Nephron progenitor cell (in vitro differentiated cells): ENCODE results near the gene XPO4.

Experiments used
- DNase-seq: peaks from one replicate; pipeline ENCODE4 v3.0.0; 2021
- H3K27ac Mint-ChIP-seq: 2 replicates; pipeline ENCODE4 v1.8.0; 2021; ENCODE audit warnings: mild to moderate bottlenecking, moderate library complexity, mixed read lengths
- H3K27me3 Mint-ChIP-seq: 2 replicates; pipeline ENCODE4 v1.8.0; 2021; ENCODE audit warnings: mild to moderate bottlenecking, low read depth, mixed read lengths; ENCODE audit not compliant: poor library complexity
- H3K36me3 Mint-ChIP-seq: 2 replicates; pipeline ENCODE4 v1.8.0; 2021; ENCODE audit warnings: low read depth, mixed read lengths
- H3K4me1 Mint-ChIP-seq: 2 replicates; pipeline ENCODE4 v1.8.0; 2021; ENCODE audit warnings: mixed read lengths
- H3K4me3 Mint-ChIP-seq: 2 replicates; pipeline ENCODE4 v1.8.0; 2021; ENCODE audit warnings: mild to moderate bottlenecking, moderate library complexity, mixed read lengths
- H3K9me3 Mint-ChIP-seq: 2 replicates; pipeline ENCODE4 v1.8.0; 2021; ENCODE audit warnings: mild to moderate bottlenecking, moderate library complexity, mixed read lengths
- TF ChIP-seq, protein P1 (sequence below): fragments of 200-600 bp; sonication (generic); IDR thresholded peaks from 2 replicates; pipeline ENCODE4 v1.5.0; 2021; ENCODE audit warnings: antibody characterized with exemption

XPO4 gene

DNA sequence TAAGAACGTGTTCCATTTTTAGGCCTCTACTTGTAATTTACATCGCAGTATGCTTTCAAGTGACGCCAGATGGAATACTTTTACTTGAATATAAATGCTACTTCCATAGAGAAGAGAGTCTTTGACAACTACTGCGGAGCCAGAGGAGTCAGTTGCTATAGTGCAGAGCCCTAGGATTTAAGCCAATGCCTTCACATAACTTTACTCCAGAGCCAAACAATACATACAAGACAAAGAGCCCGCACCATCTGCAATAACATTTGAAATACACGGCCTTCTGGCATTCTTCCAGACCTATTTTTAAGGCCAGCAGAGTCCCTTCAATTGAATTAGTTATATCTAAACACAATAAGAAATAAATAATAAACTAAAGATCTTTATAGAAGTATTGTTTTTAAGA, 59.4 kb downstream of the XPO4 start:
- TF ChIP-seq, protein P1, sequence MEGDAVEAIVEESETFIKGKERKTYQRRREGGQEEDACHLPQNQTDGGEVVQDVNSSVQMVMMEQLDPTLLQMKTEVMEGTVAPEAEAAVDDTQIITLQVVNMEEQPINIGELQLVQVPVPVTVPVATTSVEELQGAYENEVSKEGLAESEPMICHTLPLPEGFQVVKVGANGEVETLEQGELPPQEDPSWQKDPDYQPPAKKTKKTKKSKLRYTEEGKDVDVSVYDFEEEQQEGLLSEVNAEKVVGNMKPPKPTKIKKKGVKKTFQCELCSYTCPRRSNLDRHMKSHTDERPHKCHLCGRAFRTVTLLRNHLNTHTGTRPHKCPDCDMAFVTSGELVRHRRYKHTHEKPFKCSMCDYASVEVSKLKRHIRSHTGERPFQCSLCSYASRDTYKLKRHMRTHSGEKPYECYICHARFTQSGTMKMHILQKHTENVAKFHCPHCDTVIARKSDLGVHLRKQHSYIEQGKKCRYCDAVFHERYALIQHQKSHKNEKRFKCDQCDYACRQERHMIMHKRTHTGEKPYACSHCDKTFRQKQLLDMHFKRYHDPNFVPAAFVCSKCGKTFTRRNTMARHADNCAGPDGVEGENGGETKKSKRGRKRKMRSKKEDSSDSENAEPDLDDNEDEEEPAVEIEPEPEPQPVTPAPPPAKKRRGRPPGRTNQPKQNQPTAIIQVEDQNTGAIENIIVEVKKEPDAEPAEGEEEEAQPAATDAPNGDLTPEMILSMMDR = no peak
- no peaks in the 10 kb centered on the region for H3K9me3 Mint-ChIP-seq
- H3K27ac Mint-ChIP-seq = no peak overlapping the region
- H3K4me1 Mint-ChIP-seq = no peaks in the 10 kb centered on the region
- no peak overlapping the region for H3K4me3 Mint-ChIP-seq
- H3K36me3 Mint-ChIP-seq = peaks cover 28% of the 10 kb centered on the region
- no peak for DNase-seq
- no peaks in the 10 kb centered on the region for H3K27me3 Mint-ChIP-seq

DNA sequence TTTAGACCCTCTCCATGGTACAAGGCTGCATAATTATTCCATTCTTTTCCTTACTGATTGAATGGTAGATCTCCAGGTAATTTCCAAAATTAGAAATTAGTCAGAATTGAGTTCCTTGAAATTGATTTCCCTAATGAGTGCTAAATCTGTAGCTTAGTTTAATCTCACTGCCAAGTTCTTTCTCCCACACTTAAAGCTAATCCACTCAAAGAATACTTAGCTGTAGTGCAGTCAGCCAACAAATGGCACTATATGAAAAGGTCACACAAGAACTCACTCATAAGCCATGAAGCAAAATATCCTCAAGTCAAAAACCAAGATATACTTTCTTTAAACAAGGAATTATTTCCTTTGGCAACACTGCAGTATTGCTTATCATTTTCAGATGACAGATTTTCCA, 62.0 kb downstream of the XPO4 start:
- Mint-ChIP-seq H3K27ac (no peak overlapping the region), H3K27me3 (no peaks in the 10 kb centered on the region), H3K4me1 (no peaks in the 10 kb centered on the region), H3K36me3 (peaks cover 48% of the 10 kb centered on the region), H3K4me3 (no peak overlapping the region), H3K9me3 (no peaks in the 10 kb centered on the region)
- DNase-seq = no peak
- TF ChIP-seq, protein P1 = no peak

DNA sequence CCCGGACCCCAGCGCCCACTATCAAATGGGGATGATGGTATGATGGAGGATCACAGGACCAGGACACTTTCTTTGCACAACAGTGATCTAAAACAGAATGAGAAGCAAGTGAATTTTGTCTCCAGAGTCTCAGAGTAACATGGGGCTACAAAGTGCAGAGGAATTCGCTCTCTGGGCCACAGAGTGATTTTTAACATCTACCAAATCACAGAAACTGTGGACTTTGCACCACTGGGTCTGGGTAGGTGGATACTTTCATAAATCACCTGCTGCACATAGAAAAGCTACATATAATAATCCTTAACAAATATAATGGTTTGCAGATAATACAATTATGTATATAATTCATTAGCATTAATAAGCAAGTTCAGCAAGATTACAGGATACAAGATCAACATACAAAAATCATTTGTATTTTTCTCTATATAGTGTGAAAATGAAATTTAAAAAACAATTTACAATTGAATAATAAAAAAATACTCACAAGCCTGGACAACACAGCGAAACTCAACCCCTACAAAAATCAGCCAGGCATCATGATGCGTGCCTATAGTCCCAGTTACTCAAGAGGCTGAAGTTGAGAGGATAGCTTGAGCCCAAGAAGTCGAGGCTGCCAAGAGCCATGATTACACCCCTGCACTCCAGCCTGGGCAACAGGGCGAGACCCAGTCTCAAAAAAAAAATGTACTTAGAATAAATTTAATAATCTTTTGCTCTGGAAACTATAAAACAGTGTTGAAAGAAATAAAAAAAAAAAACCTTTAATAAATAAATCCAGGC, 68.5 kb downstream of the XPO4 start:
- no peak overlapping the region for H3K27ac Mint-ChIP-seq
- H3K4me1 Mint-ChIP-seq = no peaks in the 10 kb centered on the region
- H3K9me3 Mint-ChIP-seq = no peaks in the 10 kb centered on the region
- peaks cover 33% of the 10 kb centered on the region for H3K36me3 Mint-ChIP-seq
- DNase-seq = no peak
- no peaks in the 10 kb centered on the region for H3K27me3 Mint-ChIP-seq
- H3K4me3 Mint-ChIP-seq = no peak overlapping the region
- TF ChIP-seq, protein P1 = no peak

DNA sequence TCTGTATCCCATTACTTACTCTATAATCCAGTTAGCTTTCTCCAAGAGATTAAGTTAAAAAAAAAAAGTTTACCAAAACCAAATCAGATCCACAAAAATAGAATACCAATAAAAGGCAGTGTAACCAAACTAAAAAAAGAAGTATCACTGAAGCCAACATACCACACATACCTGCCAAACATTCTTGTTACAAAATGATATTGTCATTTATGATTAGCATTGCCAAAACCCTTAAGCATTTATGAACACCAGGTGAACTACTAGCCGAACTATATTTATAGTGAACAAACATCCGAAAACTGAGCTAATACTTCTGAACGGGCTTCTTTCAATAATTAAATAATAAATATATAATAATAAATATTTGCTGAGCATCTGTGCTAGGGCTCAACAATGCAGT, 69.7 kb downstream of the XPO4 start:
- DNase-seq = no peak
- TF ChIP-seq, protein P1 = no peak
- Mint-ChIP-seq H3K4me1 (no peaks in the 10 kb centered on the region), H3K27ac (no peak overlapping the region), H3K36me3 (peaks cover 22% of the 10 kb centered on the region), H3K4me3 (no peak overlapping the region), H3K27me3 (no peaks in the 10 kb centered on the region), H3K9me3 (no peaks in the 10 kb centered on the region)

DNA sequence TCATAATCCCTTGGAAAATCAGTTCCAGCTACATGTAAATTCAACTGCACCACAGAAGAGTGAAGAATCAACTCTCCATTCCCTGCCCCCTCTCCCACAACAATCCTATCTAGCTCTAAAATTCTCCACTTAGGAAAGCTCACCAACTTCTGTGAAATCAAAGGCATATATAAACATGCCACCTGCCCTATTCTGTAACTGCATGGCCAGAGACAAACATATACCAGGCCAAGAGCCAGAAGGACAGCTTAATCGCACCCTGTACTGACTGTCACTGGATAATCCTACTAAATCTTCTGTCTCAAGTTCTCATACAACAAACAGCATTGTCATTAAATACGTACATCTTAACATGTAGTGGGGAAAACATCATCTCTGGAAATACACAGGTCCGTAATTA, 70.6 kb downstream of the XPO4 start:
- Mint-ChIP-seq H3K4me1 (no peaks in the 10 kb centered on the region), H3K4me3 (no peak overlapping the region), H3K36me3 (peaks cover 12% of the 10 kb centered on the region), H3K27ac (no peak overlapping the region), H3K27me3 (no peaks in the 10 kb centered on the region), H3K9me3 (no peaks in the 10 kb centered on the region)
- DNase-seq = no peak
- TF ChIP-seq, protein P1 = no peak

DNA sequence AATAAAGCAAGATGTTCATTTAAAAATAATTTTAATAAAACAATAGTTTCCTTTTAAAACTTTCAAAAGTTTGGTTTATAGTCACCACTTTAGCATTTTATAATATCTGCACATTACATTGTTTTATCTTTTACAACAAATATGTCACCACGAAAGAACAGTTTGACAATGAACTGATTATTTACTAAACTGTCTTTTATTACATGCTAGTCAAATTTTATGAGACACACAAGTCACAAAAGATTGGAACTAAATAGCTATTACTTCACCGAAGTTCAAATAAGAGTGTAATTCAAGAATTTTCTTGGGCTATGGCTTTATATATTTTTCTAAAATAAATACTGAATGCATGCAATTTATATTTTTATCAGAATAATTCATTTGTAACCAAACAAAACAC, 71.3 kb downstream of the XPO4 start:
- DNase-seq = no peak
- Mint-ChIP-seq H3K4me3 (no peak overlapping the region), H3K27ac (no peak overlapping the region), H3K27me3 (no peaks in the 10 kb centered on the region), H3K36me3 (peaks cover 8% of the 10 kb centered on the region), H3K9me3 (no peaks in the 10 kb centered on the region), H3K4me1 (no peaks in the 10 kb centered on the region)
- TF ChIP-seq, protein P1 = no peak
